ENCODE data around the gene SNTB2. TPM values are rescaled to one million over a fixed set of nuclear protein-coding genes. Genes with fewer than 3 reads are reported as not detected.

Gene SNTB2
- total and polyA plus RNA-seq, 10 donors: 1.9 to 48.5 (median 28.9) TPM

- H3K27me3 ChIP-seq (replicated peaks in 1 of 7): no peaks in the 10 kb centered on the region
- DNase-seq: no peak
- H3K4me3 ChIP-seq: no peak overlapping the region
- H3K4me1 ChIP-seq: peaks cover 11 to 54% (median 32%) of the 10 kb centered on the region in 6 donors
- peaks cover 10 to 55% (median 35%) of the 10 kb centered on the region in 6 donors for H3K36me3 ChIP-seq
- TF ChIP-seq CTCF (IDR thresholded peaks at IDR 0.05 in 8 of 11, conservative IDR thresholded peaks at IDR 0.05 in 3 of 11) (no peak), POLR2A (IDR thresholded peaks at IDR 0.05) (no peak), POLR2AphosphoS5 (IDR thresholded peaks at IDR 0.05) (no peak)
- intact Hi-C loops (cut with DNase I; ENCODE audit: low total_unique reads): no loop called here
- H3K27ac ChIP-seq: no peak overlapping the region
- no peaks in the 10 kb centered on the region for H3K9me3 ChIP-seq
- WGBS, 5 donors: 94 to 99% (median 96%) methylated on average over 5 of the region's 5 CpGs
These were observed 126.5 kb downstream of the SNTB2 start for GRCh38 chr16:69313469-69313868.

- Histone ChIP-seq H3K27me3 (replicated peaks in 1 of 7) (no peaks in the 10 kb centered on the region), H3K36me3 (peaks cover 11 to 66% (median 46%) of the 10 kb centered on the region in 6 donors), H3K4me3 (no peak overlapping the region), H3K27ac (no peak overlapping the region), H3K4me1 (peaks cover 11 to 54% (median 32%) of the 10 kb centered on the region in 6 donors), H3K9me3 (no peaks in the 10 kb centered on the region)
- intact Hi-C loops (cut with DNase I; ENCODE audit: low total_unique reads): no loop called here
- TF ChIP-seq CTCF (IDR thresholded peaks at IDR 0.05 in 8 of 11, conservative IDR thresholded peaks at IDR 0.05 in 3 of 11): no peak
- TF ChIP-seq POLR2AphosphoS5 (IDR thresholded peaks at IDR 0.05): no peak
- TF ChIP-seq POLR2A (IDR thresholded peaks at IDR 0.05): no peak
- DNase-seq: no peak
- 87 to 95% (median 94%) methylated on average over 11 of the region's 11 CpGs for whole genome bisulfite sequencing, 5 donors
These were observed 127.6 kb downstream of the SNTB2 start for GRCh38 chr16:69314534-69314933.

GRCh38 chr16:69315486-69316311, 128.7 kb downstream of the SNTB2 start:
- WGBS, 5 donors: 88 to 93% (median 89%) methylated on average over 29 to 30 of the region's 30 CpGs
- DNase-seq: no peak
- Histone ChIP-seq H3K27ac (peak overlapping the region in 1 of 8 donors; percentile 58), H3K36me3 (peaks cover 20 to 77% (median 58%) of the 10 kb centered on the region in 6 donors), H3K9me3 (no peaks in the 10 kb centered on the region), H3K4me1 (peaks cover 11 to 48% (median 27%) of the 10 kb centered on the region in 6 donors), H3K4me3 (no peak overlapping the region), H3K27me3 (replicated peaks in 1 of 7) (no peaks in the 10 kb centered on the region)
- TF ChIP-seq CTCF (IDR thresholded peaks at IDR 0.05 in 8 of 11, conservative IDR thresholded peaks at IDR 0.05 in 3 of 11): no peak
- no peak for TF ChIP-seq POLR2A (IDR thresholded peaks at IDR 0.05)
- TF ChIP-seq POLR2AphosphoS5 (IDR thresholded peaks at IDR 0.05): no peak
- intact Hi-C loops (cut with DNase I; ENCODE audit: low total_unique reads): no loop called here

GRCh38 chr16:69316595-69317034, 129.7 kb downstream of the SNTB2 start:
- Histone ChIP-seq H3K9me3 (no peaks in the 10 kb centered on the region), H3K27ac (peak overlapping the region in 3 of 8 donors; percentile 15 to 58 (median 55)), H3K36me3 (peaks cover 25 to 87% (median 67%) of the 10 kb centered on the region in 6 donors), H3K4me3 (no peak overlapping the region), H3K4me1 (peaks cover 11 to 45% (median 26%) of the 10 kb centered on the region in 6 donors), H3K27me3 (replicated peaks in 1 of 7) (no peaks in the 10 kb centered on the region)
- no peak for TF ChIP-seq POLR2A (IDR thresholded peaks at IDR 0.05)
- peak in 1 of 3 donors; percentile 24 for TF ChIP-seq POLR2AphosphoS5 (IDR thresholded peaks at IDR 0.05)
- TF ChIP-seq CTCF (IDR thresholded peaks at IDR 0.05 in 8 of 11, conservative IDR thresholded peaks at IDR 0.05 in 3 of 11): no peak
- 92 to 98% (median 94%) methylated on average over 17 of the region's 17 CpGs for WGBS, 5 donors
- intact Hi-C loops (cut with DNase I; ENCODE audit: low total_unique reads): no loop called here
- no peak for DNase-seq
